Mucosa of descending colon (tissue), 3 donors: ENCODE results near the gene CDC14A. TPM values are rescaled to one million over a fixed set of nuclear protein-coding genes. Genes with fewer than 3 reads are reported as not detected.
"Not testable (repeated sequence)": the region's sequence is repeated elsewhere in the genome, so short reads cannot be mapped to it uniquely, and the experiment has no call there.

Source experiments
- ATAC-seq: fragments of 200-7000 bp; cut with Tn5 transposase; one replicate; pipeline ENCODE4 v1.9.1; 2020; ENCODE audit warnings: mild to moderate bottlenecking, moderate library complexity
- DNase-seq, 3 donors: peaks; one replicate each; pipeline ENCODE4 v3.0.0-alpha.2; 2020
- H3K36me3 ChIP-seq: fragments of 200-600 bp; one replicate; pipeline ENCODE4 v1.8.0; 2021; ENCODE audit warnings: low read depth, mild to moderate bottlenecking
- H3K4me1 ChIP-seq: fragments of 200-600 bp; one replicate; pipeline ENCODE4 v1.8.0; 2021; ENCODE audit warnings: low read depth, mild to moderate bottlenecking
- H3K4me3 ChIP-seq: fragments of 200-600 bp; one replicate; pipeline ENCODE4 v1.8.0; 2021; ENCODE audit warnings: mild to moderate bottlenecking
- H3K9me3 ChIP-seq: fragments of 200-600 bp; one replicate; pipeline ENCODE4 v1.8.0; 2021; ENCODE audit warnings: mild to moderate bottlenecking
- CTCF ChIP-seq: fragments of 200-600 bp; IDR thresholded peaks from one replicate; pipeline ENCODE4 v1.8.0; 2022; ENCODE audit warnings: antibody characterized with exemption, mild to moderate bottlenecking
- intact Hi-C, 2 donors: fragments of 100-400 bp; cut with DNase I in 1 of 2; cut with micrococcal nuclease in 1 of 2; formaldehyde crosslinking; loops; one replicate each; pipeline versions ENCODE4 v1.11.0 to v1.11.1; 2022; cut with DNase I, micrococcal nuclease
- total RNA-seq, 3 donors: library from RNA; stranded (reverse); fragmentation: NEBNext Ultra II Directional in 2 of 3; extraction: Animal tissue kit (Norgen Biotek cat#: 25700) in 2 of 3; gene quantifications; one replicate each; pipeline versions ENCODE4 v1.2.1 to v1.2.4, GENCODE V29; 2021 to 2023
- donor health status: DM: no; HTN: no; CAD: no; lungs with moderate emphysema.
- donor health status: DM: no; HTN: no; CAD: no.
- donor health status: DM: no; HTN: yes; CAD: no.

The CDC14A gene
- total RNA-seq, 3 donors from 2014 or later = 15.6 to 34.3 (median 18.5) TPM

GRCh38 chr1:100325415-100326324 is 26.6 kb upstream of the CDC14A start:
- H3K36me3 ChIP-seq = no peaks in the 10 kb centered on the region
- no peak for TF ChIP-seq CTCF
- DNase-seq (no peak), ATAC-seq (no peak)
- intact Hi-C loops = no loop called here
- H3K9me3 ChIP-seq = no peaks in the 10 kb centered on the region
- H3K4me3 ChIP-seq = no peak overlapping the region
- H3K4me1 ChIP-seq = peaks cover 2% of the 10 kb centered on the region

GRCh38 chr1:100326325-100326670 is 26.0 kb upstream of the CDC14A start:
- intact Hi-C loops, H3K4me1 ChIP-seq, ATAC-seq, H3K36me3 ChIP-seq, DNase-seq, H3K4me3 ChIP-seq, H3K9me3 ChIP-seq: not testable (repeated sequence)

- Histone ChIP-seq H3K9me3 (no peaks in the 10 kb centered on the region), H3K36me3 (no peaks in the 10 kb centered on the region), H3K4me3 (no peak overlapping the region), H3K4me1 (peaks cover 2% of the 10 kb centered on the region)
- no peak for TF ChIP-seq CTCF
- ATAC-seq (no peak), DNase-seq (no peak)
- intact Hi-C loops = no loop called here
Observed at GRCh38 chr1:100328133-100328532, 24.2 kb upstream of the CDC14A start.

GRCh38 chr1:100331146-100331545 is 21.2 kb upstream of the CDC14A start:
- H3K4me1 ChIP-seq, DNase-seq, intact Hi-C loops, H3K9me3 ChIP-seq, H3K36me3 ChIP-seq, H3K4me3 ChIP-seq, ATAC-seq: not testable (repeated sequence)

GRCh38 chr1:100332331-100332730 is 20.0 kb upstream of the CDC14A start:
- no peak for DNase-seq
- H3K4me1 ChIP-seq = no peaks in the 10 kb centered on the region
- no peak for TF ChIP-seq CTCF
- H3K9me3 ChIP-seq = no peaks in the 10 kb centered on the region
- ATAC-seq = no peak
- no peaks in the 10 kb centered on the region for H3K36me3 ChIP-seq
- intact Hi-C loops = no loop called here
- no peak overlapping the region for H3K4me3 ChIP-seq

GRCh38 chr1:100335436-100335835 is 16.9 kb upstream of the CDC14A start:
- intact Hi-C loops = no loop called here
- TF ChIP-seq CTCF = no peak
- no peak overlapping the region for H3K4me3 ChIP-seq
- no peak for DNase-seq
- no peaks in the 10 kb centered on the region for H3K4me1 ChIP-seq
- no peak for ATAC-seq
- H3K9me3 ChIP-seq = no peaks in the 10 kb centered on the region
- no peaks in the 10 kb centered on the region for H3K36me3 ChIP-seq

- H3K36me3 ChIP-seq, intact Hi-C loops, DNase-seq, H3K4me3 ChIP-seq, H3K9me3 ChIP-seq, H3K4me1 ChIP-seq, ATAC-seq: not testable (repeated sequence)
Observed at GRCh38 chr1:100337878-100338277, 14.4 kb upstream of the CDC14A start.

- H3K4me3 ChIP-seq, DNase-seq, H3K36me3 ChIP-seq, intact Hi-C loops, H3K4me1 ChIP-seq, ATAC-seq, H3K9me3 ChIP-seq: not testable (repeated sequence)
Observed at GRCh38 chr1:100339735-100340134, 12.6 kb upstream of the CDC14A start.
